SH-SY5Y (cell line): ENCODE results near the gene KRT86.

Experiments used
- GATA2 ChIP-seq: IDR thresholded peaks from 2 replicates; pipeline ENCODE4 v1.6.1; 2011; ENCODE audit warnings: mild to moderate bottlenecking, low read depth, low read length
- GATA3 ChIP-seq: IDR thresholded peaks from 2 replicates; pipeline ENCODE4 v1.6.1; 2011; ENCODE audit warnings: low read depth, mild to moderate bottlenecking, low read length, moderate library complexity

- no peak for TF ChIP-seq GATA2
- TF ChIP-seq GATA3: no peak
Observed at GRCh38 chr12:52231305-52232202, 42.9 kb upstream of the KRT86 start.
